ENCODE results near the gene NUP42. TPM values are rescaled to one million over a fixed set of nuclear protein-coding genes. Genes with fewer than 3 reads are reported as not detected.

Gene NUP42
- total and polyA plus RNA-seq, 9 of the 15 experiments (the other 6 are each of a cell fraction or from before 2014, with no cell fraction given), result 41.8 to 86.4 (median 71.2) TPM

- TF ChIP-seq, protein P1, sequence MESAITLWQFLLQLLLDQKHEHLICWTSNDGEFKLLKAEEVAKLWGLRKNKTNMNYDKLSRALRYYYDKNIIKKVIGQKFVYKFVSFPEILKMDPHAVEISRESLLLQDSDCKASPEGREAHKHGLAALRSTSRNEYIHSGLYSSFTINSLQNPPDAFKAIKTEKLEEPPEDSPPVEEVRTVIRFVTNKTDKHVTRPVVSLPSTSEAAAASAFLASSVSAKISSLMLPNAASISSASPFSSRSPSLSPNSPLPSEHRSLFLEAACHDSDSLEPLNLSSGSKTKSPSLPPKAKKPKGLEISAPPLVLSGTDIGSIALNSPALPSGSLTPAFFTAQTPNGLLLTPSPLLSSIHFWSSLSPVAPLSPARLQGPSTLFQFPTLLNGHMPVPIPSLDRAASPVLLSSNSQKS (CRISPR knock-in tag; IDR thresholded peaks at IDR 0.05), result no peak
- TF ChIP-seq MXI1 (IDR thresholded peaks at IDR 0.05; ENCODE audit: low read depth, low read length) (no peak), PCBP1 (IDR thresholded peaks at IDR 0.05; ENCODE audit: low read depth, low read length, poor library complexity, severe bottlenecking) (no peak), ETV5 (CRISPR knock-in tag; IDR thresholded peaks at IDR 0.05; ENCODE audit: low read depth) (no peak), IRF2 (CRISPR knock-in tag; IDR thresholded peaks at IDR 0.05) (no peak), ZBTB17 (CRISPR knock-in tag; IDR thresholded peaks at IDR 0.05) (no peak), SMAD3 (CRISPR knock-in tag; conservative IDR thresholded peaks at IDR 0.05) (no peak), ZBTB11 (CRISPR knock-in tag; IDR thresholded peaks at IDR 0.05) (no peak), CREB3 (tag; conservative IDR thresholded peaks at IDR 0.05; ENCODE audit: low read depth) (no peak), ZNF143 (CRISPR knock-in tag; IDR thresholded peaks at IDR 0.05) (no peak), ZZZ3 (IDR thresholded peaks at IDR 0.05) (no peak), CREB3L1 (IDR thresholded peaks at IDR 0.05; ENCODE audit: borderline replicate concordance, low read depth) (no peak), SLC30A9 (CRISPR knock-in tag; IDR thresholded peaks at IDR 0.05) (no peak)
- TF ChIP-seq, protein P2, sequence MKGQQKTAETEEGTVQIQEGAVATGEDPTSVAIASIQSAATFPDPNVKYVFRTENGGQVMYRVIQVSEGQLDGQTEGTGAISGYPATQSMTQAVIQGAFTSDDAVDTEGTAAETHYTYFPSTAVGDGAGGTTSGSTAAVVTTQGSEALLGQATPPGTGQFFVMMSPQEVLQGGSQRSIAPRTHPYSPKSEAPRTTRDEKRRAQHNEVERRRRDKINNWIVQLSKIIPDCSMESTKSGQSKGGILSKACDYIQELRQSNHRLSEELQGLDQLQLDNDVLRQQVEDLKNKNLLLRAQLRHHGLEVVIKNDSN (CRISPR knock-in tag; IDR thresholded peaks at IDR 0.05), result no peak
- TF ChIP-seq, protein P3, sequence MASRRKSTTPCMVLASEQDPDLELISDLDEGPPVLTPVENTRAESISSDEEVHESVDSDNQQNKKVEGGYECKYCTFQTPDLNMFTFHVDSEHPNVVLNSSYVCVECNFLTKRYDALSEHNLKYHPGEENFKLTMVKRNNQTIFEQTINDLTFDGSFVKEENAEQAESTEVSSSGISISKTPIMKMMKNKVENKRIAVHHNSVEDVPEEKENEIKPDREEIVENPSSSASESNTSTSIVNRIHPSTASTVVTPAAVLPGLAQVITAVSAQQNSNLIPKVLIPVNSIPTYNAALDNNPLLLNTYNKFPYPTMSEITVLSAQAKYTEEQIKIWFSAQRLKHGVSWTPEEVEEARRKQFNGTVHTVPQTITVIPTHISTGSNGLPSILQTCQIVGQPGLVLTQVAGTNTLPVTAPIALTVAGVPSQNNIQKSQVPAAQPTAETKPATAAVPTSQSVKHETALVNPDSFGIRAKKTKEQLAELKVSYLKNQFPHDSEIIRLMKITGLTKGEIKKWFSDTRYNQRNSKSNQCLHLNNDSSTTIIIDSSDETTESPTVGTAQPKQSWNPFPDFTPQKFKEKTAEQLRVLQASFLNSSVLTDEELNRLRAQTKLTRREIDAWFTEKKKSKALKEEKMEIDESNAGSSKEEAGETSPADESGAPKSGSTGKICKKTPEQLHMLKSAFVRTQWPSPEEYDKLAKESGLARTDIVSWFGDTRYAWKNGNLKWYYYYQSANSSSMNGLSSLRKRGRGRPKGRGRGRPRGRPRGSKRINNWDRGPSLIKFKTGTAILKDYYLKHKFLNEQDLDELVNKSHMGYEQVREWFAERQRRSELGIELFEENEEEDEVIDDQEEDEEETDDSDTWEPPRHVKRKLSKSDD (conservative IDR thresholded peaks at IDR 0.05; ENCODE audit: low read length), result no peak
Measured at GRCh38 chr7:23191022-23191421, 9.2 kb downstream of the NUP42 start (continued).
